Nephron progenitor cell (in vitro differentiated cells): Measurements from ENCODE around the gene NLK.

Source experiments
- DNase-seq: peaks from one replicate; pipeline ENCODE4 v3.0.0; 2021
- H3K27ac Mint-ChIP-seq: 2 replicates; pipeline ENCODE4 v1.8.0; 2021; ENCODE audit warnings: mild to moderate bottlenecking, moderate library complexity, mixed read lengths
- H3K27me3 Mint-ChIP-seq: 2 replicates; pipeline ENCODE4 v1.8.0; 2021; ENCODE audit warnings: mild to moderate bottlenecking, low read depth, mixed read lengths; ENCODE audit not compliant: poor library complexity
- H3K36me3 Mint-ChIP-seq: 2 replicates; pipeline ENCODE4 v1.8.0; 2021; ENCODE audit warnings: low read depth, mixed read lengths
- H3K4me1 Mint-ChIP-seq: 2 replicates; pipeline ENCODE4 v1.8.0; 2021; ENCODE audit warnings: mixed read lengths
- H3K4me3 Mint-ChIP-seq: 2 replicates; pipeline ENCODE4 v1.8.0; 2021; ENCODE audit warnings: mild to moderate bottlenecking, moderate library complexity, mixed read lengths
- H3K9me3 Mint-ChIP-seq: 2 replicates; pipeline ENCODE4 v1.8.0; 2021; ENCODE audit warnings: mild to moderate bottlenecking, moderate library complexity, mixed read lengths
- CTCF ChIP-seq: fragments of 200-600 bp; sonication (generic); IDR thresholded peaks from 2 replicates; pipeline ENCODE4 v1.5.0; 2021; ENCODE audit warnings: antibody characterized with exemption

Gene NLK

DNA sequence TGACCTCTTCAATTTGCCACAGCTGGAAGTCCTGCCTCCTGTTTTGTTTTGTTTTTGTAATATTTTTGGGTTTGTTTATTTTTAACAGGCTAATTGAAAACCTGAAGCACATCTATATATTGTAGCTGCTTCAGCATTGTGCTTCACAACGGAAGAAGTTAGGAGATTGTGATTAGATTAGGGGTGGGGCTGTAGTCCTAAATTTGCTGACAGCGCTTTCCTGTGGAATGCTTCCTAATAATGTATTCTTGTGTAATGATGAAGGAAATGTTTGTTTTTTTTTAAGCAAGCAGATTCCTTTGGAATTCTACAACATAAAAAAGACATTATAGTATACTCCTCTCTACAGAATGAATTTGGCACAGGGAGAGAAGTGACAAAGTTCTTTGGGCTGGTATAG lies 70.1 kb downstream of the NLK start:
- Mint-ChIP-seq H3K4me3 (no peak overlapping the region), H3K4me1 (peaks cover 10% of the 10 kb centered on the region), H3K27ac (no peak overlapping the region), H3K36me3 (peaks cover 19% of the 10 kb centered on the region), H3K27me3 (peaks cover 4% of the 10 kb centered on the region), H3K9me3 (peaks cover 14% of the 10 kb centered on the region)
- TF ChIP-seq CTCF: no peak
- no peak for DNase-seq

DNA sequence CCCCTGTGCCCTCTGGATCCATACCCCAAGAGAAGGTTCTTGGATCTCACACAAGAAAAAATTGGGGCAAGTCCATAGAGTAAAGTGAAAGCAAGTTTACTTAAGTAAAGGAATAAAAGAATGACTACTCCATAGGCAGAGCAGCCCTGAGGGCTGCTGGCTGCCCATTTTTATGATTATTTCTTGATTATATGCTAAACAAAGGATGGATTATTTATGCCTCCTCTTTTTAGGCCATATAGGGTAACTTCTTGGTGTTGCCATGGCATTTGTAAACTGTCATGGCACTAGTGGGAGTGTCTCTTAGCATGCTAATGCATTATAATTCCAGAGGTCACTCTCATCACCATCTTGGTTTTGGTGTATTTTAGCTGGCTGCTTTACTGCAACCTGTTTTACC lies 70.8 kb downstream of the NLK start:
- no peak for DNase-seq
- no peak overlapping the region for H3K27ac Mint-ChIP-seq
- H3K4me3 Mint-ChIP-seq: no peak overlapping the region
- no peak for TF ChIP-seq CTCF
- peaks cover 14% of the 10 kb centered on the region for H3K9me3 Mint-ChIP-seq
- H3K36me3 Mint-ChIP-seq: peaks cover 19% of the 10 kb centered on the region
- peaks cover 4% of the 10 kb centered on the region for H3K27me3 Mint-ChIP-seq
- H3K4me1 Mint-ChIP-seq: peaks cover 10% of the 10 kb centered on the region

- peaks cover 6% of the 10 kb centered on the region for H3K9me3 Mint-ChIP-seq
- H3K4me1 Mint-ChIP-seq: peaks cover 10% of the 10 kb centered on the region
- no peak overlapping the region for H3K27ac Mint-ChIP-seq
- H3K36me3 Mint-ChIP-seq: peaks cover 8% of the 10 kb centered on the region
- DNase-seq: no peak
- no peak for TF ChIP-seq CTCF
- H3K27me3 Mint-ChIP-seq: peaks cover 5% of the 10 kb centered on the region
- no peak overlapping the region for H3K4me3 Mint-ChIP-seq
These were observed 72.6 kb downstream of the NLK start for GRCh38 chr17:28115046-28115445.

- Mint-ChIP-seq H3K4me1 (peaks cover under 1% of the 10 kb centered on the region), H3K9me3 (no peaks in the 10 kb centered on the region), H3K4me3 (no peak overlapping the region), H3K36me3 (peaks cover under 1% of the 10 kb centered on the region), H3K27ac (no peak overlapping the region), H3K27me3 (peaks cover 2% of the 10 kb centered on the region)
- no peak for DNase-seq
- no peak for TF ChIP-seq CTCF
These were observed 74.8 kb downstream of the NLK start for GRCh38 chr17:28117304-28117703.

DNA sequence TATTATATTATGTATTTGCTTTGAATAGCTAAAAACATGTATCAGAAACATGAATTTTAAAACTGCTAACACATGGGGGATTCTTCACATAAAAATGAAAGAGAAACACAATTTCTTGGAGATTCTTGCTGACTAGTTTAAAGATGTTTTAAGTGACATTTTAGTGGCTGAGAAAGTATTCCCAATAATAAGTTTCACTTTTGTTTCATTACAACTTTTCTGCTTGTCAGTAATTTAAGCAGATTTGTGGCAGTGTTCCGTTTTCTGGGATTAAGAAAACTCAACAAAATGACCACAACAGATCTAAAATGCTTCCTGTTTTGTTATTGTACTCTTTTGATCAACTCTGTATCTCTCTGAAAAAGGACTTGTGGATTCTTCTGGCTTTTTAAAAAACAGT lies 75.9 kb downstream of the NLK start:
- H3K9me3 Mint-ChIP-seq: no peaks in the 10 kb centered on the region
- H3K36me3 Mint-ChIP-seq: peaks cover 10% of the 10 kb centered on the region
- H3K4me1 Mint-ChIP-seq: no peaks in the 10 kb centered on the region
- peak overlapping the region; percentile 42 for H3K27ac Mint-ChIP-seq
- no peak for DNase-seq
- H3K4me3 Mint-ChIP-seq: no peak overlapping the region
- H3K27me3 Mint-ChIP-seq: peaks cover 2% of the 10 kb centered on the region
- TF ChIP-seq CTCF: no peak

GRCh38 chr17:28119046-28119445 lies 76.6 kb downstream of the NLK start:
- no peak for TF ChIP-seq CTCF
- Mint-ChIP-seq H3K36me3 (peaks cover 13% of the 10 kb centered on the region), H3K4me3 (no peak overlapping the region), H3K27ac (no peak overlapping the region), H3K27me3 (peaks cover 2% of the 10 kb centered on the region), H3K9me3 (no peaks in the 10 kb centered on the region), H3K4me1 (no peaks in the 10 kb centered on the region)
- DNase-seq: no peak
